ENCODE measurements around the gene ATG4B. TPM values are rescaled to one million over a fixed set of nuclear protein-coding genes. Genes with fewer than 3 reads are reported as not detected.

ATG4B gene
- total and polyA plus RNA-seq, 9 of the 15 experiments (the other 6 are each of a cell fraction or from before 2014, with no cell fraction given), result 5.9 to 58.8 (median 35.6) TPM

DNA sequence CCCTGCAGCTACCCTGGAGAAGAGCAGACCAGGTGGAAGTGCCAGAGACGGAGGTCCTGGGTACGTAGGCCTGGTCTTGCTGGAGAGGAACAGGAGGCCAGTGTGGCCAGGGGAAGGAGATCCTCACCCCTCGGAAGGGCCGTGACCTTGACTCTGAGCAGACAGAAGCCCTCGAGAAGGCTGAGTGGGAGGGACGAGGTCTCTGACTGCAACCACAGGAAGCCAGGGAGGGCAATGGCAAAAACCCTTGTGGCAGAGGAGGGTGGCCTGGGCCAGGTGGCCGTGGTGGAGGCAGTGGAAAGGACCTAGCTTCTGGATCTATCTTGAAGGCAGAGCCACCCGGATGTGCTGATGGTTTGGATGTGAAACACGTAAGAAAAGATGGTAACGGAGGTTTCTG, 28.6 kb upstream of the ATG4B start:
- H2AFZ ChIP-seq (ENCODE audit: low read depth, low read length), result no peak overlapping the region
- H3K4me2 ChIP-seq (ENCODE audit: insufficient read depth, low read length), result no peak overlapping the region
- H3K79me2 ChIP-seq (ENCODE audit: control insufficient read depth, insufficient read depth, low read length), result peaks cover 36% of the 10 kb centered on the region
- no peaks in the 10 kb centered on the region for H4K20me1 ChIP-seq (replicated peaks; ENCODE audit: control insufficient read depth, insufficient read depth, low read length)
- H3K27me3 ChIP-seq (ENCODE audit: control insufficient read depth in 2 of 2, insufficient read depth in 2 of 2, low read length in 2 of 2), result no peaks in the 10 kb centered on the region
- 87% methylated on average over 7 of the region's 10 CpGs for WGBS (ENCODE audit: insufficient coverage, low coverage, missing lambda C conversion rate)
- no peak overlapping the region for H3K4me3 ChIP-seq
- no peak for ATAC-seq
- H3K36me3 ChIP-seq (ENCODE audit: control insufficient read depth, insufficient read depth, low read length), result peaks cover 47% of the 10 kb centered on the region; the same call in 2 of the 3 replicates
- H3K9me3 ChIP-seq (replicated peaks; ENCODE audit: control insufficient read depth, insufficient read depth, low read depth, low read length), result no peaks in the 10 kb centered on the region
- no peak for FAIRE-seq
- in situ Hi-C loops (cut with MboI) (no loop called here), intact Hi-C loops (cut with micrococcal nuclease) (no loop called here)
- H3K9me1 ChIP-seq (ENCODE audit: control insufficient read depth, insufficient read depth, low read length), result no peaks in the 10 kb centered on the region
- peak overlapping the region in 1 of 2 experiments; percentile 54; a peak in 1 of 4 replicates for H3K9ac ChIP-seq (ENCODE audit: insufficient read depth in 1 of 2, low read depth in 2 of 2, low read length in 2 of 2)
- ChIA-PET POLR2A (no interaction called here), CTCF (ENCODE audit: low intra/inter-chr PET ratio) (no interaction called here)
- peaks cover 0 to 23% of the 10 kb centered on the region in 2 experiments; a peak in 3 of 5 replicates for H3K4me1 ChIP-seq (replicated peaks in 1 of 2; ENCODE audit: control insufficient read depth in 2 of 2, insufficient read depth in 2 of 2, low read length in 2 of 2)
- DNase-seq (ENCODE audit: extremely low read depth in 1 of 4, low spot score in 3 of 4), result no peak
- TF ChIP-seq PYGO2 (tag; IDR thresholded peaks at IDR 0.05), result no peak
- TF ChIP-seq CREBBP (IDR thresholded peaks at IDR 0.05; ENCODE audit: low read depth, low read length), result no peak
- no peak for TF ChIP-seq ETV1 (tag; conservative IDR thresholded peaks at IDR 0.05; ENCODE audit: low read depth)
- TF ChIP-seq PHF20 (IDR thresholded peaks at IDR 0.05; ENCODE audit: partially characterized antibody), result no peak
- no peak for TF ChIP-seq ZNF354B (CRISPR knock-in tag; IDR thresholded peaks at IDR 0.05)
- no peak for TF ChIP-seq RAD21 (CRISPR knock-in tag; conservative IDR thresholded peaks at IDR 0.05 in 1 of 2, IDR thresholded peaks at IDR 0.05 in 1 of 2)
- no peak for TF ChIP-seq HCFC1 (IDR thresholded peaks at IDR 0.05; ENCODE audit: low read depth, low read length)
- no peak for TF ChIP-seq MAFF (IDR thresholded peaks at IDR 0.05; ENCODE audit: low read length)
- TF ChIP-seq CTBP1 (IDR thresholded peaks at IDR 0.05; ENCODE audit: borderline replicate concordance), result no peak
- TF ChIP-seq, protein P1, sequence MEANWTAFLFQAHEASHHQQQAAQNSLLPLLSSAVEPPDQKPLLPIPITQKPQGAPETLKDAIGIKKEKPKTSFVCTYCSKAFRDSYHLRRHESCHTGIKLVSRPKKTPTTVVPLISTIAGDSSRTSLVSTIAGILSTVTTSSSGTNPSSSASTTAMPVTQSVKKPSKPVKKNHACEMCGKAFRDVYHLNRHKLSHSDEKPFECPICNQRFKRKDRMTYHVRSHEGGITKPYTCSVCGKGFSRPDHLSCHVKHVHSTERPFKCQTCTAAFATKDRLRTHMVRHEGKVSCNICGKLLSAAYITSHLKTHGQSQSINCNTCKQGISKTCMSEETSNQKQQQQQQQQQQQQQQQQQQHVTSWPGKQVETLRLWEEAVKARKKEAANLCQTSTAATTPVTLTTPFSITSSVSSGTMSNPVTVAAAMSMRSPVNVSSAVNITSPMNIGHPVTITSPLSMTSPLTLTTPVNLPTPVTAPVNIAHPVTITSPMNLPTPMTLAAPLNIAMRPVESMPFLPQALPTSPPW (CRISPR knock-in tag; IDR thresholded peaks at IDR 0.05), result no peak
- TF ChIP-seq NONO (IDR thresholded peaks at IDR 0.05; ENCODE audit: low read depth in 2 of 2, low read length in 1 of 2), result no peak
- TF ChIP-seq SMAD4 (CRISPR knock-in tag; conservative IDR thresholded peaks at IDR 0.05), result no peak
- TF ChIP-seq CBX5 (IDR thresholded peaks at IDR 0.05; ENCODE audit: borderline replicate concordance, low read depth), result no peak
- no peak for TF ChIP-seq ILK (tag; IDR thresholded peaks at IDR 0.05; ENCODE audit: borderline replicate concordance, low read depth)
- TF ChIP-seq ZNF785 (CRISPR knock-in tag; IDR thresholded peaks at IDR 0.05), result no peak
- no peak for TF ChIP-seq MTA3 (IDR thresholded peaks at IDR 0.05; ENCODE audit: borderline replicate concordance)
- no peak for TF ChIP-seq LARP7 (IDR thresholded peaks at IDR 0.05)
- TF ChIP-seq LEF1 (IDR thresholded peaks at IDR 0.05), result no peak
- TF ChIP-seq PURB (CRISPR knock-in tag; IDR thresholded peaks at IDR 0.05; ENCODE audit: low read depth), result no peak
- BruUV-seq (replicated peaks), result no TSS peak
- no peak overlapping the region for H3K27ac ChIP-seq (ENCODE audit: extremely low read depth, low read depth, low read length)
